Liver (tissue), 9 donors: ENCODE data around the gene PTPRN2. TPM values are rescaled to one million over a fixed set of nuclear protein-coding genes. Genes with fewer than 3 reads are reported as not detected.

Experiments
- DNase-seq: peaks from one replicate; pipeline ENCODE4 v3.0.0-alpha.2; 2017; ENCODE audit warnings: low spot score
- H3K27ac ChIP-seq, 2 donors: one replicate each; pipeline ENCODE4 v1.7.0; 2013; ENCODE audit warnings: inconsistent platforms in 2 of 2, low read length in 2 of 2, control low read depth in 1 of 2, low read depth in 1 of 2, mild to moderate bottlenecking in 1 of 2
- H3K27me3 ChIP-seq, 4 donors: one replicate each; pipeline versions ENCODE4 v1.6.1 to v1.7.0; 2013; ENCODE audit warnings: low read length in 3 of 4, inconsistent platforms in 1 of 4, mild to moderate bottlenecking in 1 of 4, moderate library complexity in 1 of 4; ENCODE audit not compliant: control insufficient read depth in 4 of 4, insufficient read depth in 4 of 4
- H3K36me3 ChIP-seq, 4 donors: one replicate each; pipeline versions ENCODE4 v1.6.1 to v1.7.0; 2013; ENCODE audit warnings: low read length in 3 of 4, mild to moderate bottlenecking in 3 of 4, low read depth in 1 of 4, moderate library complexity in 1 of 4; ENCODE audit not compliant: control insufficient read depth in 4 of 4, insufficient read depth in 3 of 4
- H3K4me1 ChIP-seq, 4 donors: one replicate each; pipeline versions ENCODE4 v1.6.1 to v1.7.0; 2013; ENCODE audit warnings: low read length in 3 of 4, mild to moderate bottlenecking in 3 of 4, moderate library complexity in 1 of 4; ENCODE audit not compliant: control insufficient read depth in 4 of 4, insufficient read depth in 4 of 4
- H3K4me3 ChIP-seq, 3 donors: one replicate each; pipeline versions ENCODE4 v1.6.1 to v1.7.0; 2013; ENCODE audit warnings: low read length in 3 of 3, control low read depth in 1 of 3, low read depth in 1 of 3, mild to moderate bottlenecking in 1 of 3
- H3K9ac ChIP-seq, 2 donors: one replicate each; pipeline ENCODE4 v1.7.0; 2013; ENCODE audit warnings: low read length in 2 of 2, mild to moderate bottlenecking in 2 of 2, moderate library complexity in 2 of 2, control low read depth in 1 of 2, low read depth in 1 of 2
- H3K9me3 ChIP-seq, 4 donors: one replicate each; pipeline versions ENCODE4 v1.6.1 to v1.7.0; 2013; ENCODE audit warnings: low read length in 3 of 4; ENCODE audit not compliant: control insufficient read depth in 4 of 4
- ATF3 ChIP-seq: IDR thresholded peaks from 2 replicates; pipeline ENCODE4 v1.6.1; 2016; ENCODE audit warnings: antibody characterized with exemption
- CTCF ChIP-seq: fragments of 150-350 bp; IDR thresholded peaks from 2 replicates; pipeline ENCODE4 v1.5.1; 2017; ENCODE audit warnings: improper control_type of control experiment, low read depth, low read length; ENCODE audit not compliant: missing input control
- EGR1 ChIP-seq, 2 donors: IDR thresholded peaks; 2 replicates each; pipeline ENCODE4 v1.6.1; 2016 to 2018; ENCODE audit warnings: antibody characterized with exemption in 2 of 2, low read depth in 2 of 2
- FOXA2 ChIP-seq: IDR thresholded peaks from 2 replicates; pipeline ENCODE4 v1.6.1; 2016; ENCODE audit warnings: antibody characterized with exemption
- GABPA ChIP-seq, 2 donors: IDR thresholded peaks in 1 of 2; conservative IDR thresholded peaks in 1 of 2; 2 replicates each; pipeline ENCODE4 v1.6.1; 2016; ENCODE audit warnings: antibody characterized with exemption in 2 of 2, mild to moderate bottlenecking in 1 of 2, moderate library complexity in 1 of 2
- HNF4A ChIP-seq, 2 donors: conservative IDR thresholded peaks; 2 replicates each; pipeline ENCODE4 v1.6.1; 2016; ENCODE audit warnings: antibody characterized with exemption in 2 of 2, mild to moderate bottlenecking in 2 of 2
- HNF4G ChIP-seq: IDR thresholded peaks from 2 replicates; pipeline ENCODE4 v1.6.1; 2016; ENCODE audit warnings: antibody characterized with exemption
- JUND ChIP-seq, 2 donors: IDR thresholded peaks; 2 replicates each; pipeline ENCODE4 v1.6.1; 2016; ENCODE audit warnings: antibody characterized with exemption in 2 of 2
- MAX ChIP-seq: IDR thresholded peaks from 2 replicates; pipeline ENCODE4 v1.6.1; 2016; ENCODE audit warnings: antibody characterized with exemption
- NR2F2 ChIP-seq: IDR thresholded peaks from 2 replicates; pipeline ENCODE4 v1.6.1; 2016; ENCODE audit warnings: antibody characterized with exemption
- REST ChIP-seq: IDR thresholded peaks from 2 replicates; pipeline ENCODE4 v1.6.1; 2016; ENCODE audit warnings: antibody characterized with exemption, mild to moderate bottlenecking
- RXRA ChIP-seq, 2 donors: IDR thresholded peaks; 2 replicates each; pipeline ENCODE4 v1.6.1; 2017 to 2018; ENCODE audit warnings: antibody characterized with exemption in 2 of 2, mild to moderate bottlenecking in 1 of 2
- TAF1 ChIP-seq: conservative IDR thresholded peaks from 2 replicates; pipeline ENCODE4 v1.6.1; 2016; ENCODE audit warnings: antibody characterized with exemption, mild to moderate bottlenecking
- YY1 ChIP-seq: IDR thresholded peaks from 2 replicates; pipeline ENCODE4 v1.6.1; 2016; ENCODE audit warnings: antibody characterized with exemption, mild to moderate bottlenecking
- ZBTB33 ChIP-seq: IDR thresholded peaks from 2 replicates; pipeline ENCODE4 v1.6.1; 2016; ENCODE audit warnings: antibody characterized with exemption
- WGBS: extraction: QIAGEN DNeasy Blood & Tissue Kit; methylation state at CpG from one replicate; pipeline ENCODE4 v1.1.7; 2013; 5-methylcytosine and 5-hydroxymethylcytosine counted together
- polyA plus RNA-seq, 2 donors: library from polyadenylated mRNA; stranded (reverse) in 1 of 2; unstranded in 1 of 2; fragments of 200-250 nt in 1 of 2; fragments of >200 nt in 1 of 2; fragmentation: Nextera tagmentation in 1 of 2; extraction: Ambion mirVana in 1 of 2; gene quantifications; one replicate each; pipeline versions ENCODE4 v1.2.1 to v1.2.3, GENCODE V29; 2013 to 2015
- total RNA-seq, 2 donors: library from RNA; depleted of rRNA; stranded (reverse); fragments of >200 nt; gene quantifications; one replicate each; pipeline ENCODE4 v1.2.3, GENCODE V29; 2014
- donor health status: healthy.
- donor health status: healthy.
- donor health status: healthy.
- donor health status: healthy.
- donor health status: healthy.

The PTPRN2 gene
- total and polyA plus RNA-seq, 4 donors = 0.75 to 1.9 (median 1.1) TPM

- H3K36me3 ChIP-seq = no peaks in the 10 kb centered on the region
- H3K4me1 ChIP-seq = no peaks in the 10 kb centered on the region
- peaks cover 0 to 4% (median 0%) of the 10 kb centered on the region in 4 donors for H3K27me3 ChIP-seq
- H3K4me3 ChIP-seq = no peak overlapping the region
- TF ChIP-seq ZBTB33 (no peak), TAF1 (no peak), NR2F2 (no peak), GABPA (IDR thresholded peaks at IDR 0.05 in 1 of 2, conservative IDR thresholded peaks at IDR 0.05 in 1 of 2) (no peak), MAX (no peak), REST (no peak), CTCF (no peak), HNF4A (conservative IDR thresholded peaks at IDR 0.05) (no peak), RXRA (IDR thresholded peaks at IDR 0.05) (no peak), FOXA2 (no peak), JUND (IDR thresholded peaks at IDR 0.05) (no peak), HNF4G (no peak), YY1 (no peak), EGR1 (IDR thresholded peaks at IDR 0.05; ENCODE audit: low read depth in 2 of 2) (no peak), ATF3 (no peak)
- H3K9me3 ChIP-seq = no peaks in the 10 kb centered on the region
- no peak for DNase-seq
- no peak overlapping the region for H3K9ac ChIP-seq
- no peak overlapping the region for H3K27ac ChIP-seq
- 92% methylated on average over 29 of the region's 29 CpGs for WGBS
Observed at GRCh38 chr7:157743781-157744525, 843.7 kb downstream of the PTPRN2 start.
